GM12878 (cell line): ENCODE results near the gene EIF5A. TPM values are rescaled to one million over a fixed set of nuclear protein-coding genes. Genes with fewer than 3 reads are reported as not detected.
A peak's percentile ranks its signal among the peaks of the same experiment; 100 is the strongest.

Experiments used
- ATF7 ChIP-seq: fragments of 450-650 bp; IDR thresholded peaks from 2 replicates; pipeline ENCODE4 v1.6.1; 2016; ENCODE audit warnings: low read depth, mild to moderate bottlenecking
- BACH1 ChIP-seq: fragments of 450-650 bp; IDR thresholded peaks from 2 replicates; pipeline ENCODE4 v1.6.1; 2017; ENCODE audit warnings: mild to moderate bottlenecking, borderline replicate concordance
- BHLHE40 ChIP-seq, 2 experiments: fragments of 450-650 bp in 1 of 2; IDR thresholded peaks; 2 replicates each; pipeline ENCODE4 v1.6.1; 2011 to 2017; ENCODE audit warnings: low read depth in 2 of 2, borderline replicate concordance in 1 of 2, improper control_type of control experiment in 1 of 2, low read length in 1 of 2, mild to moderate bottlenecking in 1 of 2
- BRCA1 ChIP-seq: IDR thresholded peaks from 2 replicates; pipeline ENCODE4 v1.6.1; 2011; ENCODE audit warnings: low read depth, low read length, improper control_type of control experiment
- DPF2 ChIP-seq: fragments of 450-650 bp; IDR thresholded peaks from 2 replicates; pipeline ENCODE4 v1.6.1; 2017; ENCODE audit warnings: mild to moderate bottlenecking
- ESRRA ChIP-seq: IDR thresholded peaks from 2 replicates; pipeline ENCODE4 v1.6.1; 2012; ENCODE audit warnings: mild to moderate bottlenecking, low read length, improper control_type of control experiment
- SP1 ChIP-seq: IDR thresholded peaks from one replicate; pipeline ENCODE4 v1.6.1; 2011; ENCODE audit warnings: low read depth, low read length
- polyA plus RNA-seq, 11 experiments: library from polyadenylated mRNA; depleted of rRNA in 4 of 11; unstranded in 6 of 11; stranded (reverse) in 5 of 11; fragments of >200 nt; fragmentation: Nextera tagmentation in 4 of 11; fragmentation: Illumina TruSeq in 1 of 11; extraction: Ambion mirVana in 4 of 11; extraction: Trizol in 1 of 11; gene quantifications; 1 replicate in 1 of 11; 2 replicates in 10 of 11; pipeline versions ENCODE4 v1.2.1 to v1.2.3, GENCODE V29; 2011 to 2016; ENCODE audit warnings: inconsistent platforms in 2 of 11, missing spikeins in 2 of 11, low read depth in 1 of 11
- total RNA-seq, 4 experiments: library from RNA; depleted of rRNA in 3 of 4; stranded (reverse); fragments of >200 nt in 3 of 4; fragmentation: Illumina TruSeq in 1 of 4; extraction: Trizol in 1 of 4; gene quantifications; 2 replicates each; pipeline versions ENCODE4 v1.2.1 to v1.2.3, GENCODE V29; 2013 to 2021
- TF ChIP-seq, protein P1 (sequence below): fragments of 450-650 bp; IDR thresholded peaks from 2 replicates; pipeline ENCODE4 v1.6.1; 2017; ENCODE audit warnings: mild to moderate bottlenecking, moderate library complexity
- TF ChIP-seq, protein P2 (sequence below): fragments of 150-350 bp; IDR thresholded peaks from 2 replicates; pipeline ENCODE4 v1.6.1; 2014; ENCODE audit warnings: mild to moderate bottlenecking, low read depth, low read length
- TF ChIP-seq, protein P3 (sequence below): fragments of 450-650 bp; IDR thresholded peaks from 2 replicates; pipeline ENCODE4 v1.6.1; 2017; ENCODE audit warnings: mild to moderate bottlenecking, low read depth, inconsistent platforms; ENCODE audit not compliant: poor library complexity, severe bottlenecking
- TF ChIP-seq, protein P4 (sequence below): fragments of 450-650 bp; IDR thresholded peaks from 2 replicates; pipeline ENCODE4 v1.6.1; 2018; ENCODE audit warnings: borderline replicate concordance, mild to moderate bottlenecking; ENCODE audit not compliant: partially characterized antibody
- TF ChIP-seq, protein P5 (sequence below), 3 experiments: IDR thresholded peaks in 2 of 3; conservative IDR thresholded peaks in 1 of 3; 2 replicates each; pipeline ENCODE4 v1.5.1; 2011; ENCODE audit warnings: low read depth in 3 of 3, low read length in 3 of 3, mild to moderate bottlenecking in 3 of 3, control low read depth in 2 of 3, moderate library complexity in 2 of 3, inconsistent platforms in 1 of 3, mixed read lengths in 1 of 3; ENCODE audit not compliant: control insufficient read depth in 2 of 3, insufficient read depth in 1 of 3; ENCODE audit errors: extremely low read depth in 1 of 3
- TF ChIP-seq, protein P6 (sequence below): IDR thresholded peaks from 2 replicates; pipeline ENCODE4 v1.6.1; 2012; ENCODE audit warnings: low read length, inconsistent platforms

EIF5A gene
- total and polyA plus RNA-seq, 10 of the 15 experiments (the other 5 are each of a cell fraction or from before 2014, with no cell fraction given): 26.5 to 1,792 (median 944) TPM

DNA sequence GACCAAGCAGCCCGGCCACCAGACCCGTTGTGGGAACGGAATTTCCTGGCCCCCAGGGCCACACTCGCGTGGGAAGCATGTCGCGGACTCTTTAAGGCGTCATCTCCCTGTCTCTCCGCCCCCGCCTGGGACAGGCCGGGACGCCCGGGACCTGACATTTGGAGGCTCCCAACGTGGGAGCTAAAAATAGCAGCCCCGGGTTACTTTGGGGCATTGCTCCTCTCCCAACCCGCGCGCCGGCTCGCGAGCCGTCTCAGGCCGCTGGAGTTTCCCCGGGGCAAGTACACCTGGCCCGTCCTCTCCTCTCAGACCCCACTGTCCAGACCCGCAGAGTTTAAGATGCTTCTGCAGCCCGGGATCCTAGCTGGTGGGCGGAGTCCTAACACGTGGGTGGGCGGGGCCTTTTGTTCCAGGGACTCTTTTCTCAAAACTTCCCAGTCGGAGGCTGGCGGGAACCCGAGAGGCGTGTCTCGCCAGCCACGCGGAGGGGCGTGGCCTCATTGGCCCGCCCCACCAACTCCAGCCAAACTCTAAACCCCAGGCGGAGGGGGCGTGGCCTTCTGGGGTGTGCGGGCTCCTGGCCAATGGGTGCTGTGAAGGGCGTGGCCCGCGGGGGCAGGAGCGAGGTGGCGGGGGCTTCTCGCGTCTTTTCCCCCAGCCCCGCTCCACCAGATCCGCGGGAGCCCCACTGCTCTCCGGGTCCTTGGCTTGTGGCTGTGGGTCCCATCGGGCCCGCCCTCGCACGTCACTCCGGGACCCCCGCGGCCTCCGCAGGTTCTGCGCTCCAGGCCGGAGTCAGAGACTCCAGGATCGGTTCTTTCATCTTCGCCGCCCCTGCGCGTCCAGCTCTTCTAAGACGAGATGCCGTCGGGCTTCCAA, 26.1 kb upstream of the EIF5A start, which contains the start of gene SLC2A4 (continued):
- TF ChIP-seq, protein P1, sequence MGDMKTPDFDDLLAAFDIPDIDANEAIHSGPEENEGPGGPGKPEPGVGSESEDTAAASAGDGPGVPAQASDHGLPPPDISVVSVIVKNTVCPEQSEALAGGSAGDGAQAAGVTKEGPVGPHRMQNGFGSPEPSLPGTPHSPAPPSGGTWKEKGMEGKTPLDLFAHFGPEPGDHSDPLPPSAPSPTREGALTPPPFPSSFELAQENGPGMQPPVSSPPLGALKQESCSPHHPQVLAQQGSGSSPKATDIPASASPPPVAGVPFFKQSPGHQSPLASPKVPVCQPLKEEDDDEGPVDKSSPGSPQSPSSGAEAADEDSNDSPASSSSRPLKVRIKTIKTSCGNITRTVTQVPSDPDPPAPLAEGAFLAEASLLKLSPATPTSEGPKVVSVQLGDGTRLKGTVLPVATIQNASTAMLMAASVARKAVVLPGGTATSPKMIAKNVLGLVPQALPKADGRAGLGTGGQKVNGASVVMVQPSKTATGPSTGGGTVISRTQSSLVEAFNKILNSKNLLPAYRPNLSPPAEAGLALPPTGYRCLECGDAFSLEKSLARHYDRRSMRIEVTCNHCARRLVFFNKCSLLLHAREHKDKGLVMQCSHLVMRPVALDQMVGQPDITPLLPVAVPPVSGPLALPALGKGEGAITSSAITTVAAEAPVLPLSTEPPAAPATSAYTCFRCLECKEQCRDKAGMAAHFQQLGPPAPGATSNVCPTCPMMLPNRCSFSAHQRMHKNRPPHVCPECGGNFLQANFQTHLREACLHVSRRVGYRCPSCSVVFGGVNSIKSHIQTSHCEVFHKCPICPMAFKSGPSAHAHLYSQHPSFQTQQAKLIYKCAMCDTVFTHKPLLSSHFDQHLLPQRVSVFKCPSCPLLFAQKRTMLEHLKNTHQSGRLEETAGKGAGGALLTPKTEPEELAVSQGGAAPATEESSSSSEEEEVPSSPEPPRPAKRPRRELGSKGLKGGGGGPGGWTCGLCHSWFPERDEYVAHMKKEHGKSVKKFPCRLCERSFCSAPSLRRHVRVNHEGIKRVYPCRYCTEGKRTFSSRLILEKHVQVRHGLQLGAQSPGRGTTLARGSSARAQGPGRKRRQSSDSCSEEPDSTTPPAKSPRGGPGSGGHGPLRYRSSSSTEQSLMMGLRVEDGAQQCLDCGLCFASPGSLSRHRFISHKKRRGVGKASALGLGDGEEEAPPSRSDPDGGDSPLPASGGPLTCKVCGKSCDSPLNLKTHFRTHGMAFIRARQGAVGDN: no peak
- TF ChIP-seq ATF7: no peak
- TF ChIP-seq SP1: peak; percentile 71
- TF ChIP-seq BACH1: no peak
- TF ChIP-seq, protein P2, sequence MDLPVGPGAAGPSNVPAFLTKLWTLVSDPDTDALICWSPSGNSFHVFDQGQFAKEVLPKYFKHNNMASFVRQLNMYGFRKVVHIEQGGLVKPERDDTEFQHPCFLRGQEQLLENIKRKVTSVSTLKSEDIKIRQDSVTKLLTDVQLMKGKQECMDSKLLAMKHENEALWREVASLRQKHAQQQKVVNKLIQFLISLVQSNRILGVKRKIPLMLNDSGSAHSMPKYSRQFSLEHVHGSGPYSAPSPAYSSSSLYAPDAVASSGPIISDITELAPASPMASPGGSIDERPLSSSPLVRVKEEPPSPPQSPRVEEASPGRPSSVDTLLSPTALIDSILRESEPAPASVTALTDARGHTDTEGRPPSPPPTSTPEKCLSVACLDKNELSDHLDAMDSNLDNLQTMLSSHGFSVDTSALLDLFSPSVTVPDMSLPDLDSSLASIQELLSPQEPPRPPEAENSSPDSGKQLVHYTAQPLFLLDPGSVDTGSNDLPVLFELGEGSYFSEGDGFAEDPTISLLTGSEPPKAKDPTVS: no peak
- peak in 1 of 2 experiments; percentile 49; a peak in 1 of 4 replicates for TF ChIP-seq BHLHE40 (IDR thresholded peaks at IDR 0.05; ENCODE audit: borderline replicate concordance in 1 of 2, low read depth in 2 of 2, low read length in 1 of 2)
- TF ChIP-seq ESRRA: no peak
- TF ChIP-seq DPF2: 0 out of 2 replicates have a peak, but pooled peaks have one; percentile 4
- TF ChIP-seq, protein P3, sequence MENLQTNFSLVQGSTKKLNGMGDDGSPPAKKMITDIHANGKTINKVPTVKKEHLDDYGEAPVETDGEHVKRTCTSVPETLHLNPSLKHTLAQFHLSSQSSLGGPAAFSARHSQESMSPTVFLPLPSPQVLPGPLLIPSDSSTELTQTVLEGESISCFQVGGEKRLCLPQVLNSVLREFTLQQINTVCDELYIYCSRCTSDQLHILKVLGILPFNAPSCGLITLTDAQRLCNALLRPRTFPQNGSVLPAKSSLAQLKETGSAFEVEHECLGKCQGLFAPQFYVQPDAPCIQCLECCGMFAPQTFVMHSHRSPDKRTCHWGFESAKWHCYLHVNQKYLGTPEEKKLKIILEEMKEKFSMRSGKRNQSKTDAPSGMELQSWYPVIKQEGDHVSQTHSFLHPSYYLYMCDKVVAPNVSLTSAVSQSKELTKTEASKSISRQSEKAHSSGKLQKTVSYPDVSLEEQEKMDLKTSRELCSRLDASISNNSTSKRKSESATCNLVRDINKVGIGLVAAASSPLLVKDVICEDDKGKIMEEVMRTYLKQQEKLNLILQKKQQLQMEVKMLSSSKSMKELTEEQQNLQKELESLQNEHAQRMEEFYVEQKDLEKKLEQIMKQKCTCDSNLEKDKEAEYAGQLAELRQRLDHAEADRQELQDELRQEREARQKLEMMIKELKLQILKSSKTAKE: no peak
- TF ChIP-seq, protein P4, sequence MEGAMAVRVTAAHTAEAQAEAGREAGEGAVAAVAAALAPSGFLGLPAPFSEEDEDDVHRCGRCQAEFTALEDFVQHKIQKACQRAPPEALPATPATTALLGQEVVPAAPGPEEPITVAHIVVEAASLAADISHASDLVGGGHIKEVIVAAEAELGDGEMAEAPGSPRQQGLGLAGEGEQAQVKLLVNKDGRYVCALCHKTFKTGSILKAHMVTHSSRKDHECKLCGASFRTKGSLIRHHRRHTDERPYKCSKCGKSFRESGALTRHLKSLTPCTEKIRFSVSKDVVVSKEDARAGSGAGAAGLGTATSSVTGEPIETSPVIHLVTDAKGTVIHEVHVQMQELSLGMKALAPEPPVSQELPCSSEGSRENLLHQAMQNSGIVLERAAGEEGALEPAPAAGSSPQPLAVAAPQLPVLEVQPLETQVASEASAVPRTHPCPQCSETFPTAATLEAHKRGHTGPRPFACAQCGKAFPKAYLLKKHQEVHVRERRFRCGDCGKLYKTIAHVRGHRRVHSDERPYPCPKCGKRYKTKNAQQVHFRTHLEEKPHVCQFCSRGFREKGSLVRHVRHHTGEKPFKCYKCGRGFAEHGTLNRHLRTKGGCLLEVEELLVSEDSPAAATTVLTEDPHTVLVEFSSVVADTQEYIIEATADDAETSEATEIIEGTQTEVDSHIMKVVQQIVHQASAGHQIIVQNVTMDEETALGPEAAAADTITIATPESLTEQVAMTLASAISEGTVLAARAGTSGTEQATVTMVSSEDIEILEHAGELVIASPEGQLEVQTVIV: no peak
- TF ChIP-seq, protein P5, sequence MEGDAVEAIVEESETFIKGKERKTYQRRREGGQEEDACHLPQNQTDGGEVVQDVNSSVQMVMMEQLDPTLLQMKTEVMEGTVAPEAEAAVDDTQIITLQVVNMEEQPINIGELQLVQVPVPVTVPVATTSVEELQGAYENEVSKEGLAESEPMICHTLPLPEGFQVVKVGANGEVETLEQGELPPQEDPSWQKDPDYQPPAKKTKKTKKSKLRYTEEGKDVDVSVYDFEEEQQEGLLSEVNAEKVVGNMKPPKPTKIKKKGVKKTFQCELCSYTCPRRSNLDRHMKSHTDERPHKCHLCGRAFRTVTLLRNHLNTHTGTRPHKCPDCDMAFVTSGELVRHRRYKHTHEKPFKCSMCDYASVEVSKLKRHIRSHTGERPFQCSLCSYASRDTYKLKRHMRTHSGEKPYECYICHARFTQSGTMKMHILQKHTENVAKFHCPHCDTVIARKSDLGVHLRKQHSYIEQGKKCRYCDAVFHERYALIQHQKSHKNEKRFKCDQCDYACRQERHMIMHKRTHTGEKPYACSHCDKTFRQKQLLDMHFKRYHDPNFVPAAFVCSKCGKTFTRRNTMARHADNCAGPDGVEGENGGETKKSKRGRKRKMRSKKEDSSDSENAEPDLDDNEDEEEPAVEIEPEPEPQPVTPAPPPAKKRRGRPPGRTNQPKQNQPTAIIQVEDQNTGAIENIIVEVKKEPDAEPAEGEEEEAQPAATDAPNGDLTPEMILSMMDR (IDR thresholded peaks at IDR 0.05 in 2 of 3, conservative IDR thresholded peaks at IDR 0.05 in 1 of 3; ENCODE audit: control insufficient read depth in 2 of 3, extremely low read depth in 1 of 3, insufficient read depth in 1 of 3, low read depth in 3 of 3, low read length in 3 of 3): 0 out of 6 replicates have a peak, but pooled peaks of 1 of the 3 experiments have one; percentile 1
- TF ChIP-seq BRCA1: no peak
- TF ChIP-seq, protein P6, sequence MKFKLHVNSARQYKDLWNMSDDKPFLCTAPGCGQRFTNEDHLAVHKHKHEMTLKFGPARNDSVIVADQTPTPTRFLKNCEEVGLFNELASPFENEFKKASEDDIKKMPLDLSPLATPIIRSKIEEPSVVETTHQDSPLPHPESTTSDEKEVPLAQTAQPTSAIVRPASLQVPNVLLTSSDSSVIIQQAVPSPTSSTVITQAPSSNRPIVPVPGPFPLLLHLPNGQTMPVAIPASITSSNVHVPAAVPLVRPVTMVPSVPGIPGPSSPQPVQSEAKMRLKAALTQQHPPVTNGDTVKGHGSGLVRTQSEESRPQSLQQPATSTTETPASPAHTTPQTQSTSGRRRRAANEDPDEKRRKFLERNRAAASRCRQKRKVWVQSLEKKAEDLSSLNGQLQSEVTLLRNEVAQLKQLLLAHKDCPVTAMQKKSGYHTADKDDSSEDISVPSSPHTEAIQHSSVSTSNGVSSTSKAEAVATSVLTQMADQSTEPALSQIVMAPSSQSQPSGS: no peak
